RWPE2 (cell line): ENCODE measurements around the gene TTLL4.
A peak's percentile ranks its signal among the peaks of the same experiment; 100 is the strongest.

Experiments
- ATAC-seq: fragments of 200-7000 bp; cut with Tn5 transposase; 3 replicates; pipeline ENCODE4 v1.9.1; 2021; ENCODE audit warnings: low read depth
- DNase-seq: peaks from one replicate; pipeline ENCODE4 v3.0.0-alpha.2; 2020; ENCODE audit warnings: low spot score
- H3K27ac ChIP-seq: fragments of 450-650 bp; 2 replicates; pipeline ENCODE4 v1.5.1; 2017; ENCODE audit warnings: mild to moderate bottlenecking; ENCODE audit not compliant: poor library complexity, severe bottlenecking
- H3K27me3 ChIP-seq: fragments of 250-450 bp; sonication (Bioruptor Pico); 2 replicates; pipeline ENCODE4 v1.5.1; 2021; ENCODE audit warnings: mild to moderate bottlenecking, moderate library complexity; ENCODE audit not compliant: insufficient read depth, poor library complexity, severe bottlenecking
- H3K36me3 ChIP-seq: fragments of 250-450 bp; sonication (Bioruptor Pico); 2 replicates; pipeline ENCODE4 v1.5.1; 2020; ENCODE audit warnings: low read depth, mild to moderate bottlenecking, moderate library complexity
- H3K4me1 ChIP-seq: fragments of 250-450 bp; sonication (Bioruptor Pico); 2 replicates; pipeline ENCODE4 v1.5.1; 2021; ENCODE audit warnings: mild to moderate bottlenecking, moderate library complexity; ENCODE audit not compliant: insufficient read depth, poor library complexity, severe bottlenecking
- H3K4me3 ChIP-seq: fragments of 250-450 bp; sonication (Bioruptor Pico); 2 replicates; pipeline ENCODE4 v1.5.1; 2021; ENCODE audit warnings: mild to moderate bottlenecking, moderate library complexity; ENCODE audit not compliant: severe bottlenecking
- H3K9me3 ChIP-seq: fragments of 250-450 bp; sonication (Bioruptor Pico); 2 replicates; pipeline ENCODE4 v1.5.1; 2021; ENCODE audit warnings: mild to moderate bottlenecking, moderate library complexity; ENCODE audit not compliant: severe bottlenecking
- TF ChIP-seq, protein P1 (sequence below): fragments of 450-650 bp; IDR thresholded peaks from one replicate; pipeline ENCODE4 v1.5.1; 2017; ENCODE audit warnings: mild to moderate bottlenecking, moderate library complexity; ENCODE audit not compliant: poor library complexity, severe bottlenecking

The TTLL4 gene

DNA sequence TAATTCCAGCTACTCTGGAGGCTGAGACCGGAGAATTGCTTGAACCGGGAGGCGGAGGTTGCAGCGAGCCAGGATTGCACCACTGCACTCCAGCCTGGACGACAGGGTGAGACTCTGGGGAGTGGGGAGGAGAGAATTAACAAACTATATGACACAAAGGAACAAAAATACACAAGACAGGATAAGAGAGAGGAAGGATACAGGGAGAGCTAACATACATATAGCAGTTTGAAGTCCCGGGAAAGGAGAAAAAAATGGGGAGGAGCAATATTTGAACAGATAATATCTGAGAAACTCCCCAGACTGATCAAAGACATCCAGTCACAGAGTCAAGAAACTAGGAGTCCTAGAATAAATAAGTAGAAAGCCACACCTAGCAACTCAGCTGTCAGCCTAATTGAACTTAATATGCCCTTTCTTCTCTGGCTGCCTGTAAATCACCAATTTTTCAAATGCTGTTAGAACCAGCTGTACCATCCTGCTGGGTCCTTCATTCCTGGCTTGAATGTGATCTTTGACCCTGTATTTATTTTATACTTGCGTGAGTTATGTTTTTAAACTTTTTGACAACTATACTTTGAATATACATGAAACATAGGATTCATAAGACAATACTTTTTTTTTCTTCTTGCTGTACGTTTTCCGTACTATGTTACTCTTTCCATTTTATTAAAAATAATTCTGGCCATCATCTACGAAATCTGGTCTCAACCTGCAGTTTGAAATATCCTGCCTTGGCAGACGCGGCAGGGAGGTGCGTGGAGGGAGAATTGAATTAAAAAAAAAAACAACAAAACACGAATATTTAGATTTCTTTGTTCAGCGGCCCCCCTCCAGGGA lies 70.4 kb downstream of the TTLL4 start:
- no peak for DNase-seq
- TF ChIP-seq, protein P1, sequence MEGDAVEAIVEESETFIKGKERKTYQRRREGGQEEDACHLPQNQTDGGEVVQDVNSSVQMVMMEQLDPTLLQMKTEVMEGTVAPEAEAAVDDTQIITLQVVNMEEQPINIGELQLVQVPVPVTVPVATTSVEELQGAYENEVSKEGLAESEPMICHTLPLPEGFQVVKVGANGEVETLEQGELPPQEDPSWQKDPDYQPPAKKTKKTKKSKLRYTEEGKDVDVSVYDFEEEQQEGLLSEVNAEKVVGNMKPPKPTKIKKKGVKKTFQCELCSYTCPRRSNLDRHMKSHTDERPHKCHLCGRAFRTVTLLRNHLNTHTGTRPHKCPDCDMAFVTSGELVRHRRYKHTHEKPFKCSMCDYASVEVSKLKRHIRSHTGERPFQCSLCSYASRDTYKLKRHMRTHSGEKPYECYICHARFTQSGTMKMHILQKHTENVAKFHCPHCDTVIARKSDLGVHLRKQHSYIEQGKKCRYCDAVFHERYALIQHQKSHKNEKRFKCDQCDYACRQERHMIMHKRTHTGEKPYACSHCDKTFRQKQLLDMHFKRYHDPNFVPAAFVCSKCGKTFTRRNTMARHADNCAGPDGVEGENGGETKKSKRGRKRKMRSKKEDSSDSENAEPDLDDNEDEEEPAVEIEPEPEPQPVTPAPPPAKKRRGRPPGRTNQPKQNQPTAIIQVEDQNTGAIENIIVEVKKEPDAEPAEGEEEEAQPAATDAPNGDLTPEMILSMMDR = no peak
- H3K4me1 ChIP-seq = no peaks in the 10 kb centered on the region
- H3K9me3 ChIP-seq = peaks cover 4% of the 10 kb centered on the region
- no peaks in the 10 kb centered on the region for H3K36me3 ChIP-seq
- H3K27me3 ChIP-seq = peaks cover 23% of the 10 kb centered on the region
- ATAC-seq = no peak; the same call in 2 of the 3 replicates
- no peak overlapping the region for H3K4me3 ChIP-seq
- H3K27ac ChIP-seq = no peak overlapping the region

DNA sequence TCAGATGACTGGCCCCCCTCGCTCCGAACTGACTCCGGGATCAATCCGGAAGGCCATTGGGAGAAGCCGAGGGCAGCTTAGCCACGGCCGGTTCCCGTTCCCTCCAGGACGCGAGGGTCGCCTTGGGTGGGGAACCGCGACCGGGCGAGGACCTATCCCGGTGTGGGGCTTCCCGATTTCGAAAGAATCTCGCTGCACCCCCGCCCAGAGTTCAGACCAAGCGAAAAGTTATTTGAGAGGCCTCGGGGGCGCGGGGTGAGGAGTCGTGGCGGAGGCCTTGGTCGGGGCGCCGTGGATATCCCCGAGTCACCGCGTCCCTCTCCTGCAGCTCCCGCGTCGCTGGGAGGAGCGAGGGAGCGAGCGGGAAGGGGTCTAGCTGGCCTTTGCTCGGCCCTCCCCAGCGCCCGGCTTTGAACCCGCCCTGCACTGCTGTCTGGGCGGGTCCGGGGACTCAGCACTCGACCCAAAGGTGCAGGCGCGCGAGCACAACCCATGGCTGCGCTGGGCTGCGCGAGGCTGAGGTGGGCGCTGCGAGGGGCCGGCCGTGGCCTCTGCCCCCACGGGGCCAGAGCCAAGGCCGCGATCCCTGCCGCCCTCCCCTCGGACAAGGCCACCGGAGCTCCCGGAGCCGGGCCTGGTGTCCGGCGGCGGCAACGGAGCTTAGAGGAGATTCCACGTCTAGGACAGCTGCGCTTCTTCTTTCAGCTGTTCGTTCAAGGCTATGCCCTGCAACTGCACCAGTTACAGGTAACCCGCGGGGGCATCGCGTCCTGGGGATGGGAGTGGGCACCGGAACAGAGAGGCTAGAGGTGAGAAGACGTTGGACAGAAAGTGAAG lies 71.3 kb downstream of the TTLL4 start, which contains the start of gene CYP27A1:
Gene CYP27A1, plus strand, starts transcription at position 457 of the 837 bp plus-strand sequence. Its CDS starts 36 bp downstream, at position 493.
- peak within 1 kb of the TSS; percentile 13 for H3K4me3 ChIP-seq
- TF ChIP-seq, protein P1 = no peak

DNA sequence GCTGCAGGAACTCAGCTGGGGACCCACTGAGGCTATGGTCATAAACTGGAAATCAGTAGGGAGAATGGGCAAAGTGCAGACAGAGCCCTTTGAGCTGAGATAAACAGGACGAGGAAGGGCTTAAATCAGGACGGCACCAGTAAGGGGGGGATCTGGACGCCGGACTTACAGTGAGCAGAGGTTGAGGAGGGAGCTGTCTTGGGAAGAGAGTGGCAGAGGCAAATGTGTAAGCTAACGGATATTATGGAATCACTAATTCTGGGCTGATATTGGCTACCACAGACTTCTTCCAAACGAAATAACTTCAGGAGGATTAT lies 71.9 kb downstream of the TTLL4 start:
- DNase-seq = no peak
- Histone ChIP-seq H3K9me3 (peaks cover 1% of the 10 kb centered on the region), H3K36me3 (no peaks in the 10 kb centered on the region), H3K4me1 (no peaks in the 10 kb centered on the region), H3K27me3 (peaks cover 23% of the 10 kb centered on the region), H3K27ac (no peak overlapping the region), H3K4me3 (no peak overlapping the region)
- TF ChIP-seq, protein P1 = no peak
- ATAC-seq = no peak

More for the DNA sequence above, 71.3 kb downstream of the TTLL4 start, which contains the start of gene CYP27A1:
- ATAC-seq = peak; percentile 44; the same call in 2 of the 3 replicates
- H3K36me3 ChIP-seq = no peaks in the 10 kb centered on the region
- H3K4me1 ChIP-seq = no peaks in the 10 kb centered on the region
- peak; percentile 54 for DNase-seq
- peaks cover 4% of the 10 kb centered on the region for H3K9me3 ChIP-seq
- no peak within 1 kb of the TSS for H3K27ac ChIP-seq
- peaks cover 23% of the 10 kb centered on the region for H3K27me3 ChIP-seq

DNA sequence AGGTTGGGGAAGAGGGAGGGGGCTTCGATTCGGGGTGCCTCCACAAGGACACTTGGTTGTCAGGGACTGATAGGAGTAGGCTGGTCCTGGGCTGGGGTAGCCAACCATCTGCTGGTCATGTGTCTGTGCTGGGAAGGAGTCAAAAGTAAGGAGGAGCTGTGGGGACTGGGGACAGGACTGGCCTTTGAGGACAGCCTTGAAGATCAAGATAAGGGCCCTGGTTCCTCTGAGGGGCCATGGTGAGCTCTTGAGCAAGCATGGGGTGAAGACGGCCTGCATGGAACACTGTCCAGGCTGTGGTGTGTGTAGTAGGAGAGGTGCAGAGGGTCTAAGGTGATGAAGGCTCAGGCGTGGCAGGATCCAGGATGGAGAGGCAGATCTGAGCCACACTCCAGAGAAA lies 73.1 kb downstream of the TTLL4 start:
- no peak for ATAC-seq
- Histone ChIP-seq H3K27ac (no peak overlapping the region), H3K36me3 (no peaks in the 10 kb centered on the region), H3K4me3 (no peak overlapping the region), H3K4me1 (no peaks in the 10 kb centered on the region), H3K9me3 (no peaks in the 10 kb centered on the region), H3K27me3 (peaks cover 23% of the 10 kb centered on the region)
- TF ChIP-seq, protein P1 = no peak
- no peak for DNase-seq
